Measurements from ENCODE around the gene CRACR2A. TPM values are rescaled to one million over a fixed set of nuclear protein-coding genes. Genes with fewer than 3 reads are reported as not detected.

The CRACR2A gene
- total RNA-seq, 2 experiments from 2014 or later: 32.4 to 34.3 TPM

DNA sequence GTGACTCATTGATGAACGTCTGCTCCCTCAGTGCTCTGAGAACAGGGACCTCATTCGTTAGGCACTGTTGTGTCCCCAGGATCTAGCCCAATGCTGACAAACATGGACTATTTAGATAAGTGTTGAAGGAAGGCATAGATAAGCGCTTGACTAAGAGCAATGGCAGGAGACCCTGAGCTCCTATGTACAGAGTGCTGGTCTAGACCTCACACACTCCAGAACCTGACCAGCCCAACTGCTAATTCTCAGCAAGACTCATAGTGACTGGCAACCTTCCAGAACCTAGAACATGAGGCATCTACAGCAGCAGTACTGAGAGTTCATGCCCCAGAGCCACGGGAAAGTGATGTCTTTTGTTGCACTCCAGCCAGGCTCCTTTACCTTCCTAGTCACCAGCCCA, 69.2 kb downstream of the CRACR2A start:
- ChIA-PET POLR2A (no interaction called here), CTCF (no interaction called here)
- peaks cover 6% of the 10 kb centered on the region for H3K4me1 Mint-ChIP-seq
- no peak overlapping the region for H3K4me3 Mint-ChIP-seq
- no peaks in the 10 kb centered on the region for H3K27me3 Mint-ChIP-seq
- DNase-seq: no peak
- H3K9me3 Mint-ChIP-seq: no peaks in the 10 kb centered on the region
- H3K27ac Mint-ChIP-seq: no peak overlapping the region
- H3K36me3 Mint-ChIP-seq (ENCODE audit: low read depth): peaks cover 20% of the 10 kb centered on the region

- H3K9me3 Mint-ChIP-seq: no peaks in the 10 kb centered on the region
- peaks cover 2% of the 10 kb centered on the region for H3K4me1 Mint-ChIP-seq
- POLR2A ChIA-PET: no interaction called here
- H3K36me3 Mint-ChIP-seq (ENCODE audit: low read depth): peaks cover 22% of the 10 kb centered on the region
- no peak overlapping the region for H3K27ac Mint-ChIP-seq
- no peak for DNase-seq
- CTCF ChIA-PET: interaction anchor here (2.3 kb wide), 1 partner anchor 381 kb away, joined by 8 read pairs; no protein-coding TSS in a partner anchor
- no peaks in the 10 kb centered on the region for H3K27me3 Mint-ChIP-seq
- H3K4me3 Mint-ChIP-seq: no peak overlapping the region
These were observed 71.3 kb downstream of the CRACR2A start for GRCh38 chr12:3681595-3682061.

DNA sequence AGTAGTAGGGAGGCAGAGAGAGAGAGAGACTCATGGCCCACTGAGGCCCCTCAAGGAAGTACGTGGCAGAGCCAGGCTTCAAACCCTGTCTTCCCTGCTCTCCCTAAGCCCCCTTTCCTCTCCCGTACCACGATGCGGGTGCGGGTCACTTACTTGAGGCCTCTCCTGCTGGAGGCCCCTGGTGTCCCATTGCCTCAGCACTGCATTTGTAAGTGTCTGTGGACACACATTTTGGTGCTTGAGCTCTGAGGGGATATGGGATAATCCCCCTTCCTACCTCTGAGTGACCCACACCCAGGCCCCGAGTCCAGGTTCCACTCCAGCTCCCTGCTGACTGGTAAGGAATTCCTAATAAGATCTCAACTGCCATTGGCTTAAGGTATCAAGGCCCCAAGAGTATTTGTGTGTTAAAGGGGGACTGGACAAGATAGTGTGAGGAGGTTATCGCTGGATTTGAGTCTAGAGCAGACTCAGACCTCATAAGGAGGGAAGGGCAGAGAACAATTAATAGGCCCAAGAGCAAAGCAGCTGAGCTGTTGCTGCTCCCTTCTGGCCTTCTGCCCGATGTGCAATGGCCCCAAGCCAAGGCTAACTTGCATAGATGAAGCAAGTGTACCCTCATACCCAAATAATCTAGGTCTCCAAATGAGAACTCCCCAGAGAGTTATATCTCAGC, 71.9 kb downstream of the CRACR2A start:
- Mint-ChIP-seq H3K27me3 (no peaks in the 10 kb centered on the region), H3K9me3 (no peaks in the 10 kb centered on the region), H3K4me3 (no peak overlapping the region), H3K36me3 (ENCODE audit: low read depth) (peaks cover 21% of the 10 kb centered on the region), H3K4me1 (no peaks in the 10 kb centered on the region), H3K27ac (no peak overlapping the region)
- CTCF ChIA-PET: interaction anchor here (2.3 kb wide), 1 partner anchor 381 kb away, joined by 8 read pairs; no protein-coding TSS in a partner anchor
- DNase-seq: no peak
- POLR2A ChIA-PET: interaction anchor here (1.1 to 1.2 kb wide), 2 partner anchors 10 to 12 kb away, joined by 3 read pairs; no protein-coding TSS in a partner anchor

GRCh38 chr12:3679831-3680230, 73.1 kb downstream of the CRACR2A start:
- Mint-ChIP-seq H3K36me3 (ENCODE audit: low read depth) (peaks cover 15% of the 10 kb centered on the region), H3K4me3 (no peak overlapping the region), H3K27me3 (no peaks in the 10 kb centered on the region), H3K4me1 (no peaks in the 10 kb centered on the region), H3K27ac (no peak overlapping the region), H3K9me3 (no peaks in the 10 kb centered on the region)
- ChIA-PET POLR2A (interaction anchor here (1.1 to 1.3 kb wide), 3 partner anchors 11 to 64 kb away, joined by 3 read pairs; no protein-coding TSS in a partner anchor), CTCF (interaction anchor here (1.3 kb wide), 1 partner anchor 182 kb away, joined by 3 read pairs; no protein-coding TSS in a partner anchor)
- no peak for DNase-seq

GRCh38 chr12:3677609-3678008, 75.3 kb downstream of the CRACR2A start:
- POLR2A ChIA-PET: no interaction called here
- no peak for DNase-seq
- Mint-ChIP-seq H3K27me3 (no peaks in the 10 kb centered on the region), H3K27ac (no peak overlapping the region), H3K36me3 (ENCODE audit: low read depth) (peaks cover 27% of the 10 kb centered on the region), H3K9me3 (no peaks in the 10 kb centered on the region), H3K4me1 (no peaks in the 10 kb centered on the region), H3K4me3 (no peak overlapping the region)
- CTCF ChIA-PET: no interaction called here

- H3K27ac Mint-ChIP-seq: no peak overlapping the region
- POLR2A ChIA-PET: no interaction called here
These were observed 78.8 kb downstream of the CRACR2A start for GRCh38 chr12:3673981-3674708.

DNA sequence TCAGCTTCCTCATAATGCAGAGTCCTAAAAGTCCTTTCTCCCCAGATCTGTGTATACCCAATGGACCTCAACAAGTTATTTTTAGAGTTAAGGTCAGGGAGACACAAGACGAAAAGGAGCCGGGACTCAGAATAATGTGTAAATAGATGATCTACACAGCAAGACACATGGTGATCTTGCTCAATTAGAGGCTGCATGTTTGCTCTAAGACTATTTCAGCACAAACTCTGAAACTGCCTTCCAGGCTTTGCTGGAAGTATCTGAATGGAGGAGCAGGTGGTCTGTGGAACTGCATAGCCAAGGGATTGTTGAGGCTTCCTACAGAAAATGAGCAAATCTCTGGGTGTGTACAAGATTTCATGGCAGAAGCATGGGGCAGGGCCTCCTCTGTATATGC, 80.8 kb downstream of the CRACR2A start:
- H3K27ac Mint-ChIP-seq: no peak overlapping the region
- peaks cover 32% of the 10 kb centered on the region for H3K36me3 Mint-ChIP-seq (ENCODE audit: low read depth)
- ChIA-PET POLR2A (interaction anchor here (1.0 kb wide), 1 partner anchor 81 kb away, joined by 3 read pairs; the partner anchor contains the start of gene CRACR2A), CTCF (interaction anchor here (1.5 kb wide), 1 partner anchor 14 kb away, joined by 6 read pairs; no protein-coding TSS in a partner anchor)
- DNase-seq: no peak
- no peak overlapping the region for H3K4me3 Mint-ChIP-seq
- no peaks in the 10 kb centered on the region for H3K9me3 Mint-ChIP-seq
- no peaks in the 10 kb centered on the region for H3K27me3 Mint-ChIP-seq
- H3K4me1 Mint-ChIP-seq: peaks cover 9% of the 10 kb centered on the region

More at GRCh38 chr12:3673981-3674708, 78.8 kb downstream of the CRACR2A start:
- CTCF ChIA-PET: interaction anchor here (1.0 to 1.4 kb wide), 2 partner anchors 103 to 374 kb away, joined by 4 read pairs; no protein-coding TSS in a partner anchor
- peaks cover 9% of the 10 kb centered on the region for H3K4me1 Mint-ChIP-seq
- no peak overlapping the region for H3K4me3 Mint-ChIP-seq
- no peak for DNase-seq
- H3K27me3 Mint-ChIP-seq: no peaks in the 10 kb centered on the region
- peaks cover 34% of the 10 kb centered on the region for H3K36me3 Mint-ChIP-seq (ENCODE audit: low read depth)
- H3K9me3 Mint-ChIP-seq: no peaks in the 10 kb centered on the region

GRCh38 chr12:3671330-3672112, 81.4 kb downstream of the CRACR2A start:
- Mint-ChIP-seq H3K36me3 (ENCODE audit: low read depth) (peaks cover 28% of the 10 kb centered on the region), H3K4me1 (peaks cover 9% of the 10 kb centered on the region), H3K4me3 (no peak overlapping the region), H3K9me3 (no peaks in the 10 kb centered on the region), H3K27me3 (no peaks in the 10 kb centered on the region), H3K27ac (no peak overlapping the region)
- DNase-seq: no peak
- ChIA-PET CTCF (interaction anchor here (1.5 kb wide), 1 partner anchor 14 kb away, joined by 6 read pairs; no protein-coding TSS in a partner anchor), POLR2A (interaction anchor here (1.0 kb wide), 1 partner anchor 81 kb away, joined by 3 read pairs; the partner anchor contains the start of gene CRACR2A)

DNA sequence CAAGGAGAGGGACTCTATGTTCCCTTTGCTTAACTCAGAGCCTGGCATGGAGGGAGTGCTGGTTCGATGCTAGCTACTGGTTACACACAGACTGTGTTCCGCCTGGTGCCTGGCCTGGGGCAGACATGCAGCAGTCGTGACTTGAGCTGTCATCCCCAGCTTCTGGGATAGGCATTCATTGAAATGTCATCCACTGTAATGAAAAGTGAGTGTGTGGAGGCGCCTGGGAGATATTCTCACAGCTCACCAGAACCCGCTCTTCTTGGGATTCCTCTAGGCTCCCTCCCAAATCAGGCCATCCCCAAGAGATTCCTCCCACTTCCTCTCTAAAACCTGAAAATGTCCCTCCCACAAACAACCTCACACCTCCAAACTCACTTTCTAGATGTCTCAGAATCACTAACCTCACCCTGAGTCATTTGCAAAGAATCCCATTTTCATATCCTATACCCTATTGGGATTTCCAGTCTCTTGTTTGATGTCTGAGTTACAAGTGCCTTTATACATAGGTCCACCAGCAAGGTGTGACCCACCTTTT, 82.8 kb downstream of the CRACR2A start:
- no peak for DNase-seq
- H3K4me3 Mint-ChIP-seq: no peak overlapping the region
- no peaks in the 10 kb centered on the region for H3K27me3 Mint-ChIP-seq
- H3K27ac Mint-ChIP-seq: peak overlapping the region; percentile 24
- CTCF ChIA-PET: no interaction called here
- POLR2A ChIA-PET: no interaction called here
- H3K9me3 Mint-ChIP-seq: no peaks in the 10 kb centered on the region
- H3K36me3 Mint-ChIP-seq (ENCODE audit: low read depth): peaks cover 36% of the 10 kb centered on the region
- H3K4me1 Mint-ChIP-seq: peaks cover 9% of the 10 kb centered on the region

- no peak for DNase-seq
- Mint-ChIP-seq H3K4me1 (peaks cover 9% of the 10 kb centered on the region), H3K36me3 (ENCODE audit: low read depth) (peaks cover 36% of the 10 kb centered on the region), H3K27me3 (no peaks in the 10 kb centered on the region), H3K4me3 (no peak overlapping the region), H3K27ac (no peak overlapping the region), H3K9me3 (no peaks in the 10 kb centered on the region)
- ChIA-PET POLR2A (no interaction called here), CTCF (interaction anchor here (1.0 kb wide), 1 partner anchor 369 kb away, joined by 4 read pairs; no protein-coding TSS in a partner anchor)
These were observed 83.3 kb downstream of the CRACR2A start for GRCh38 chr12:3669594-3669993.

GRCh38 chr12:3668479-3669165, 84.3 kb downstream of the CRACR2A start:
- POLR2A ChIA-PET: interaction anchor here (1.0 kb wide), 1 partner anchor 12 kb away, joined by 3 read pairs; no protein-coding TSS in a partner anchor
- no peaks in the 10 kb centered on the region for H3K9me3 Mint-ChIP-seq

DNA sequence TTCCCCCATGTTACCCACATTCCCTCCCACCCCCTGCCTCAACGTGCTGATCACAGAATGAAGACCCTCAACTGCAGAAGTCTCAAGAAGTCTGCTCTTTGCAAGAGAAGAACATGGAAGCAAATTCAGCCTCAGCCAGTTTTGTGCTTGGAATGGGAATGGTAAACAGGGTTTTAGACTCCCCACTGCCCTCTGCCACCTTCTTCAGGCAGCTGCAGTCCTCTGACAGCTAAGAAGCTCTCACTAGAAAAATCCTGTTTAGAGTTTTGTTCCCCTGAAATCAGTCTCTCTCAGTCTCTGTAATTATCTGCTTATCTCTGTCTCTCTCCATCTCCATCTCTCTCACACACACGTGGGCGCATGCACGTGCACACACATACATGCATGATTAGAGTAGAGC, 85.4 kb downstream of the CRACR2A start:
- CTCF ChIA-PET: interaction anchor here (1.6 kb wide), 1 partner anchor 10 kb away, joined by 4 read pairs; no protein-coding TSS in a partner anchor

More at GRCh38 chr12:3668479-3669165, 84.3 kb downstream of the CRACR2A start:
- no peak overlapping the region for H3K27ac Mint-ChIP-seq
- H3K27me3 Mint-ChIP-seq: no peaks in the 10 kb centered on the region
- no peak overlapping the region for H3K4me3 Mint-ChIP-seq
- CTCF ChIA-PET: interaction anchor here (1.0 to 1.6 kb wide), 2 partner anchors 11 to 368 kb away, joined by 4 read pairs; no protein-coding TSS in a partner anchor
- DNase-seq: no peak
- H3K4me1 Mint-ChIP-seq: peaks cover 9% of the 10 kb centered on the region
- peaks cover 29% of the 10 kb centered on the region for H3K36me3 Mint-ChIP-seq (ENCODE audit: low read depth)

More for the DNA sequence above, 85.4 kb downstream of the CRACR2A start:
- Mint-ChIP-seq H3K4me3 (no peak overlapping the region), H3K4me1 (peaks cover 9% of the 10 kb centered on the region), H3K36me3 (ENCODE audit: low read depth) (peaks cover 23% of the 10 kb centered on the region), H3K9me3 (no peaks in the 10 kb centered on the region), H3K27me3 (no peaks in the 10 kb centered on the region), H3K27ac (no peak overlapping the region)
- POLR2A ChIA-PET: no interaction called here
- no peak for DNase-seq

Measured in activated CD4-positive, alpha-beta memory T cell treated with anti-CD3 and anti-CD28 coated beads, Interleukin-2, amount 10 ng/mL, durations not matched to agents 7 days and 5 days (primary cell).